Neuron (in vitro differentiated cells): ENCODE data around the gene ZNF195.
"Not testable (repeated sequence)": the region's sequence is repeated elsewhere in the genome, so short reads cannot be mapped to it uniquely, and the experiment has no call there.

Source experiments
- H2AFZ ChIP-seq: one replicate; pipeline ENCODE4 v1.6.1; 2013; ENCODE audit warnings: low read depth, mild to moderate bottlenecking, inconsistent platforms, low read length, moderate library complexity
- H3K27me3 ChIP-seq: one replicate; pipeline ENCODE4 v1.6.1; 2013; ENCODE audit warnings: low read length; ENCODE audit not compliant: insufficient read depth
- H3K36me3 ChIP-seq: one replicate; pipeline ENCODE4 v1.6.1; 2013; ENCODE audit warnings: low read length; ENCODE audit not compliant: insufficient read depth
- H3K4me1 ChIP-seq: one replicate; pipeline ENCODE4 v1.6.1; 2013; ENCODE audit warnings: low read length; ENCODE audit not compliant: insufficient read depth
- H3K4me3 ChIP-seq: 2 replicates; pipeline ENCODE4 v1.5.1; 2013; ENCODE audit warnings: mild to moderate bottlenecking, low read length, moderate library complexity
- H3K9me3 ChIP-seq: one replicate; pipeline ENCODE4 v1.6.1; 2013; ENCODE audit warnings: low read length

The ZNF195 gene

GRCh38 chr11:3394956-3395355, 16.0 kb upstream of the ZNF195 start:
- not testable (repeated sequence) for H2AFZ ChIP-seq, H3K4me1 ChIP-seq, H3K9me3 ChIP-seq, H3K36me3 ChIP-seq, H3K27me3 ChIP-seq, H3K4me3 ChIP-seq

GRCh38 chr11:3393450-3393849, 14.5 kb upstream of the ZNF195 start:
- H3K9me3 ChIP-seq, H3K27me3 ChIP-seq: not testable (repeated sequence)

DNA sequence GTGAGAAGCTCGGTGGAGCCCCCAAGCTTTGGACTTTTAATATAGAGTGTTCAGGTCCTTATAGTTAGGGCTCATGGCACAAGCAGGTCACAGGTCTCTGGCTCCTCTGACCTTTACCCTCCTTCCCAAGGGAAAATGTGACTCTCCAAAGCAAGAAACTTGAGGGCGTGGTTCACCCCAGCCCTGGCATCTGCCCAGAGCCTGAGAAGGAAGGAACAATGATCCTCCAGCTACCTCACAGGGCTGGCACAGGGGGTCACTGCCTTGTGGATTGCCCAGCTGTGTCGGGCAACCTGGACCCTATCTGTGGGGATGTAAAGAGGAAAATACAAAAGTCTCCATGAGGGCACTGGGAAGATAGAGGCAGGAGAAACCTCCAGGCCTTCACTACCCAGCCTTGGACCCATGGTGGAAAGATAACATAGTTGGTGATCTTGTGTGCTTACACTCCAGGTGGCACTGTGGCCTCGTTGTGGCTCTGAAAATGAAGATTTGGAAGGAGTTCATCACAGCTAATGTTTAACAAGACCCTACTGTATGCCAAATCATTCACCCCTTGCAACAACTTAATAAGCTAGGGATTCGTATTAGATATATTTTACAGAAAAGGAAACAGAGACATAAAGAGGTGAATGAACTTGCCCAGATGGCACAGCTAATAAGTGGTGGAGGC, 3.8 kb upstream of the ZNF195 start:
- no peaks in the 10 kb centered on the region for H3K27me3 ChIP-seq
- peaks cover 19% of the 10 kb centered on the region for H3K9me3 ChIP-seq
- H3K36me3 ChIP-seq = peaks cover 22% of the 10 kb centered on the region
- no peak overlapping the region for H3K4me3 ChIP-seq
- H2AFZ ChIP-seq = no peak overlapping the region
- H3K4me1 ChIP-seq = peaks cover under 1% of the 10 kb centered on the region

More at GRCh38 chr11:3393450-3393849, 14.5 kb upstream of the ZNF195 start:
- not testable (repeated sequence) for H3K4me3 ChIP-seq, H2AFZ ChIP-seq, H3K4me1 ChIP-seq, H3K36me3 ChIP-seq

GRCh38 chr11:3381794-3382193, 2.8 kb upstream of the ZNF195 start:
- H3K4me3 ChIP-seq = peak overlapping the region; percentile 57
- H3K9me3 ChIP-seq = peaks cover 28% of the 10 kb centered on the region
- H3K36me3 ChIP-seq = peaks cover 32% of the 10 kb centered on the region
- H3K27me3 ChIP-seq = no peaks in the 10 kb centered on the region
- H2AFZ ChIP-seq = no peak overlapping the region
- peaks cover 6% of the 10 kb centered on the region for H3K4me1 ChIP-seq

GRCh38 chr11:3380706-3381545, 2.0 kb upstream of the ZNF195 start:
- Histone ChIP-seq H2AFZ (no peak overlapping the region), H3K4me3 (peak overlapping the region; percentile 57), H3K36me3 (peaks cover 34% of the 10 kb centered on the region)

GRCh38 chr11:3375552-3375951, 3.4 kb downstream of the ZNF195 start:
- Histone ChIP-seq H3K4me1 (peaks cover 6% of the 10 kb centered on the region), H3K4me3 (no peak overlapping the region), H3K27me3 (no peaks in the 10 kb centered on the region), H3K9me3 (peaks cover 59% of the 10 kb centered on the region), H2AFZ (no peak overlapping the region), H3K36me3 (peaks cover 68% of the 10 kb centered on the region)

More at GRCh38 chr11:3380706-3381545, 2.0 kb upstream of the ZNF195 start:
- H3K9me3 ChIP-seq = peaks cover 30% of the 10 kb centered on the region
- no peaks in the 10 kb centered on the region for H3K27me3 ChIP-seq
- H3K4me1 ChIP-seq = peaks cover 6% of the 10 kb centered on the region

DNA sequence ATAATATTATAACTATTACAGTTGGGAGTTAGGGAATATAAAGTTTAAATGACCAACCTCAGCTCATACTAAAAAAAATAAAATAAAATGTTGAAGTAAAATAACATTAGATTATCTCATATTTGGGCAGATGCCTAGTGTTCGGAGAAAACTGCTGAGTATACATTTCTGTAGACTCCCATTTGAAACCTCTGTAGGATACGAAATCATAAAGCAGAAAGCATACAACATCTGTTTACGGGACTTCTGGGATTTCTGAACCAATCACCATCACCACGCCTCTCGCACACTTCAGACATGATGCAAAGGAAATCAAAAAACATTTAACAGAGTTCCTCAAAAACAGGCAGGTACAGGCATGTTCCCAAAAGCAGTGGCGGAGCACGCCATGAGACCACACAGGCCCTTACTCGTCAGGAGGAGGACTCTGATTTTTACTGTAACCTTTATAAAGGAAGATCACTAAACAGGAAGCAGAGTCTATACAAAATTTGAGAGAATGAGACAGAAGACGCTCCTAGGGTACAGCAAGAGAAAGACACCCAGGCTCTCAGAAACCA, 8.6 kb downstream of the ZNF195 start:
- Histone ChIP-seq H3K9me3 (peaks cover 78% of the 10 kb centered on the region), H3K27me3 (no peaks in the 10 kb centered on the region), H3K36me3 (peaks cover 91% of the 10 kb centered on the region), H3K4me1 (no peaks in the 10 kb centered on the region), H2AFZ (no peak overlapping the region), H3K4me3 (no peak overlapping the region)

DNA sequence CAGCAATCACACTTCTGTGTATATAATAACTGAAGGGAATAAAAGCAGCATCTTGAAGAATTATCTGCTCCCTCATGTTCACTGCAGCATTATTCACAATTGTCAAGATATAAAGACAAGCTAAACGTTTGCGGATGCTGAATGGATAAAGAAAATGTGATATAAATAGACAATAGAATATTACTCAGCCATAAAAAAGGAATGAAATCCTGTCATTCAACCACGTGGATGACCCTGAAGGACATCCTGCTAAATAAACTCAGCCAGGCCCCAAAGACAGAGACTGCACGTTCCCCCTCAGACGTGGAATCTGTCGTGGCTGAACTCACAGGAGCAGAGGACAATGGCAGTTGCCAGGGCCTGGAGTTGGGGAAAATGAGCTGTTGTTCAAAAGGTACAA, 9.6 kb downstream of the ZNF195 start:
- H3K36me3 ChIP-seq = peaks cover 96% of the 10 kb centered on the region
- H3K4me1 ChIP-seq = no peaks in the 10 kb centered on the region
- no peak overlapping the region for H3K4me3 ChIP-seq
- H3K27me3 ChIP-seq = no peaks in the 10 kb centered on the region
- H3K9me3 ChIP-seq = peaks cover 80% of the 10 kb centered on the region
- H2AFZ ChIP-seq = no peak overlapping the region

DNA sequence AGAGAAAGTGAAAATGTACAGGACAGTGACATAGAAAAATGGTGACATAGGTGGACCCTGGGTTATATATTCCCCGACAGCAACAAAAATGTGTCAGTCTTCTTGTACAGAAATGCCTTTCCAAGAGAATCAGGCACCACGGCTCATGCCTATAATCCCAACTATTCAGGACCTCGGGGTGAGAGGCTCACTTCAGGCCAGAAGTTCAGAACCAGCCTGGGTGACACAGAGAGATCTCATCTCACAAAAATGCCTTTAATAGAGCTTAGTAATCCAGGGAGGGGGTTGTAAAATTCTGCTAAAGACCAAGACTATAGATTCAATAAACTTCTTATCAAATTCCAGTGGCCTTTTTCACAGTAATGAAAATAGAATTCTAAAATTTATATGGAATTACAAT, 10.7 kb downstream of the ZNF195 start:
- no peaks in the 10 kb centered on the region for H3K27me3 ChIP-seq
- H3K4me3 ChIP-seq = no peak overlapping the region
- H3K4me1 ChIP-seq = no peaks in the 10 kb centered on the region
- H3K36me3 ChIP-seq = peaks cover 94% of the 10 kb centered on the region
- H3K9me3 ChIP-seq = peaks cover 78% of the 10 kb centered on the region
- no peak overlapping the region for H2AFZ ChIP-seq

- H2AFZ ChIP-seq = no peak overlapping the region
- H3K4me3 ChIP-seq = no peak overlapping the region
- peaks cover 94% of the 10 kb centered on the region for H3K36me3 ChIP-seq
- peaks cover 81% of the 10 kb centered on the region for H3K9me3 ChIP-seq
- no peaks in the 10 kb centered on the region for H3K27me3 ChIP-seq
- no peaks in the 10 kb centered on the region for H3K4me1 ChIP-seq
Measured at GRCh38 chr11:3367221-3367620, 11.7 kb downstream of the ZNF195 start.

- Histone ChIP-seq H3K36me3 (peaks cover 69% of the 10 kb centered on the region), H3K9me3 (peaks cover 75% of the 10 kb centered on the region), H3K27me3 (no peaks in the 10 kb centered on the region), H3K4me1 (no peaks in the 10 kb centered on the region), H2AFZ (no peak overlapping the region), H3K4me3 (no peak overlapping the region)
Measured at GRCh38 chr11:3359092-3359824, 19.7 kb downstream of the ZNF195 start.

GRCh38 chr11:3357994-3358676, 20.8 kb downstream of the ZNF195 start:
- peaks cover 59% of the 10 kb centered on the region for H3K36me3 ChIP-seq
- H3K4me1 ChIP-seq = no peaks in the 10 kb centered on the region
- no peak overlapping the region for H3K4me3 ChIP-seq

More at GRCh38 chr11:3357994-3358676, 20.8 kb downstream of the ZNF195 start:
- Histone ChIP-seq H3K9me3 (peaks cover 70% of the 10 kb centered on the region), H2AFZ (no peak overlapping the region), H3K27me3 (no peaks in the 10 kb centered on the region)
